ENCODE results near the gene MYO16.

- TF ChIP-seq, protein P1, sequence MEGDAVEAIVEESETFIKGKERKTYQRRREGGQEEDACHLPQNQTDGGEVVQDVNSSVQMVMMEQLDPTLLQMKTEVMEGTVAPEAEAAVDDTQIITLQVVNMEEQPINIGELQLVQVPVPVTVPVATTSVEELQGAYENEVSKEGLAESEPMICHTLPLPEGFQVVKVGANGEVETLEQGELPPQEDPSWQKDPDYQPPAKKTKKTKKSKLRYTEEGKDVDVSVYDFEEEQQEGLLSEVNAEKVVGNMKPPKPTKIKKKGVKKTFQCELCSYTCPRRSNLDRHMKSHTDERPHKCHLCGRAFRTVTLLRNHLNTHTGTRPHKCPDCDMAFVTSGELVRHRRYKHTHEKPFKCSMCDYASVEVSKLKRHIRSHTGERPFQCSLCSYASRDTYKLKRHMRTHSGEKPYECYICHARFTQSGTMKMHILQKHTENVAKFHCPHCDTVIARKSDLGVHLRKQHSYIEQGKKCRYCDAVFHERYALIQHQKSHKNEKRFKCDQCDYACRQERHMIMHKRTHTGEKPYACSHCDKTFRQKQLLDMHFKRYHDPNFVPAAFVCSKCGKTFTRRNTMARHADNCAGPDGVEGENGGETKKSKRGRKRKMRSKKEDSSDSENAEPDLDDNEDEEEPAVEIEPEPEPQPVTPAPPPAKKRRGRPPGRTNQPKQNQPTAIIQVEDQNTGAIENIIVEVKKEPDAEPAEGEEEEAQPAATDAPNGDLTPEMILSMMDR (IDR thresholded peaks at IDR 0.05), result no peak
- TF ChIP-seq POLR2A (IDR thresholded peaks at IDR 0.05), result no peak
Measured at GRCh38 chr13:108922108-108922507, 292.7 kb downstream of the MYO16 start.
